Measurements from ENCODE around the gene MTHFD2L. TPM values are rescaled to one million over a fixed set of nuclear protein-coding genes. Genes with fewer than 3 reads are reported as not detected.

Gene MTHFD2L
- total and polyA plus RNA-seq, 3 donors from 2014 or later: 14.8 to 44.1 (median 29.1) TPM

DNA sequence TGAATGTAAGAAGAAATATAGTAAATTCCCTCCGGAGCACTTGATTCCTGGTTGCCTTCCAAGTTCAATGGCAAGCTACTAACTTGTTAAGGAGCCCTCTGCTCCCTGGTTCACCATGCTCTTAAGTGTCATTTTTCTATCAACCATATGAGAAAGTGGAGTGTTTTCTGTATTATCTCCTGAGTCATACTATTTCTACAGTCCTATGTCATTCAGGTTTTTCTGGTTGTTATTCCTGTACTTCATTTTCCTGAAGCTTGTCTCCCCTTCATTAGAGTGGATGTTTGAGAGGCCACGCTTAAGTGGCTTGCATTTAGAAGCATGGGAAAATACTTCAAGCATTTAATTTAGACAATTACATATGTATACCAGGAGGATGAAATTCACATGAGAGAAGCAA lies 135.6 kb downstream of the MTHFD2L start:
- no peaks in the 10 kb centered on the region for H3K9me3 ChIP-seq
- intact Hi-C loops (cut with DNase I; ENCODE audit: low total_unique reads): no loop called here
- no peak for TF ChIP-seq POLR2A (IDR thresholded peaks at IDR 0.05)
- H3K27me3 ChIP-seq: no peaks in the 10 kb centered on the region
- no peaks in the 10 kb centered on the region for H3K36me3 ChIP-seq (ENCODE audit: low read depth, missing control alignments)
- WGBS, 2 donors: 80 to 82% methylated on average over 2 of the region's 2 CpGs
- no peak overlapping the region for H3K27ac ChIP-seq
- no peak for DNase-seq
- no peak overlapping the region for H3K4me3 ChIP-seq
- no peaks in the 10 kb centered on the region for H3K4me1 ChIP-seq

DNA sequence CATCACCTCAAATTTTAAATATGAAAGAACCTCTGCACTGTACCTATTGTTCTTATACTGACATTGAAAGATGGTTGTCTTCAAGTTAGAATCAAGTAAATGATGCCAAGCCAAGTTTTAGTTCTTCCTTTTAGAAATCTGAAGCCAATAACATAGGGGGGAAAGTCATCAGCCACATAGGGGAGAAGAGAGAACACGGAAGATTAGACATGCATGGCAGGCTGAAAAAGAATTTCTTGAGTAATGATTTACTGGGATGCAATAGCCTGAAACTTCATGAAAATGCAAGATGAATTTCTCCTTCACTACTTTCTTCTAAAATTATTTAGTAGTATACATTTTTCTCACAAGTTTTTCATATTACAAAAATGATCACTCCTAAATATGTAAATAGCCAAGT lies 136.8 kb downstream of the MTHFD2L start:
- Histone ChIP-seq H3K4me3 (no peak overlapping the region), H3K27me3 (no peaks in the 10 kb centered on the region), H3K36me3 (ENCODE audit: low read depth, missing control alignments) (no peaks in the 10 kb centered on the region), H3K27ac (no peak overlapping the region), H3K4me1 (no peaks in the 10 kb centered on the region), H3K9me3 (no peaks in the 10 kb centered on the region)
- intact Hi-C loops (cut with DNase I; ENCODE audit: low total_unique reads): no loop called here
- no peak for DNase-seq
- TF ChIP-seq POLR2A (IDR thresholded peaks at IDR 0.05): no peak
- TF ChIP-seq, protein P1, sequence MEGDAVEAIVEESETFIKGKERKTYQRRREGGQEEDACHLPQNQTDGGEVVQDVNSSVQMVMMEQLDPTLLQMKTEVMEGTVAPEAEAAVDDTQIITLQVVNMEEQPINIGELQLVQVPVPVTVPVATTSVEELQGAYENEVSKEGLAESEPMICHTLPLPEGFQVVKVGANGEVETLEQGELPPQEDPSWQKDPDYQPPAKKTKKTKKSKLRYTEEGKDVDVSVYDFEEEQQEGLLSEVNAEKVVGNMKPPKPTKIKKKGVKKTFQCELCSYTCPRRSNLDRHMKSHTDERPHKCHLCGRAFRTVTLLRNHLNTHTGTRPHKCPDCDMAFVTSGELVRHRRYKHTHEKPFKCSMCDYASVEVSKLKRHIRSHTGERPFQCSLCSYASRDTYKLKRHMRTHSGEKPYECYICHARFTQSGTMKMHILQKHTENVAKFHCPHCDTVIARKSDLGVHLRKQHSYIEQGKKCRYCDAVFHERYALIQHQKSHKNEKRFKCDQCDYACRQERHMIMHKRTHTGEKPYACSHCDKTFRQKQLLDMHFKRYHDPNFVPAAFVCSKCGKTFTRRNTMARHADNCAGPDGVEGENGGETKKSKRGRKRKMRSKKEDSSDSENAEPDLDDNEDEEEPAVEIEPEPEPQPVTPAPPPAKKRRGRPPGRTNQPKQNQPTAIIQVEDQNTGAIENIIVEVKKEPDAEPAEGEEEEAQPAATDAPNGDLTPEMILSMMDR (IDR thresholded peaks at IDR 0.05): no peak
- 92 to 97% methylated on average over 1 of the region's 1 CpG for WGBS, 2 donors

DNA sequence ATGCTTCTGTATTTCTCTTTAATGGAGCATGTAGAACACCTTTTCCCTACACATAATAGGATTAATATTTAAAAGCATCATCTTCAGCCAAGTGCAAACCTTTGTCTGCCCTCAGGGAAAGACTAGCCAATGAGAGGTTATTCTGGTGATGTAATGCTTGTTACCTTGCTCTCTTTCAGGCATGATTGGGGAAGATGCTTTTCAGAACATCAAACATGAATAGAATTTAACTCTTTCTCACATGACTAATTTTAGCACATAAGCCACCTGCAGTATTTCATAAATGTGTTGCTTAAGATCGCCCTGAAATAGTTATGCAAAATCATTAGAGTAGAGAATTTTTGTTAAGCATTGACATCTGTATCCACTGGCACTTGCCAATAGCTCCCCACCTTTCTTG lies 139.6 kb downstream of the MTHFD2L start:
- no peak overlapping the region for H3K27ac ChIP-seq
- H3K36me3 ChIP-seq (ENCODE audit: low read depth, missing control alignments): no peaks in the 10 kb centered on the region
- no peaks in the 10 kb centered on the region for H3K4me1 ChIP-seq
- no peaks in the 10 kb centered on the region for H3K9me3 ChIP-seq
- no peak for DNase-seq
- no peak overlapping the region for H3K4me3 ChIP-seq
- TF ChIP-seq, protein P1 (IDR thresholded peaks at IDR 0.05): no peak
- TF ChIP-seq POLR2A (IDR thresholded peaks at IDR 0.05): no peak
- H3K27me3 ChIP-seq: no peaks in the 10 kb centered on the region
- intact Hi-C loops (cut with DNase I; ENCODE audit: low total_unique reads): no loop called here
- WGBS, 2 donors: 91 to 92% methylated on average over 1 of the region's 1 CpG

DNA sequence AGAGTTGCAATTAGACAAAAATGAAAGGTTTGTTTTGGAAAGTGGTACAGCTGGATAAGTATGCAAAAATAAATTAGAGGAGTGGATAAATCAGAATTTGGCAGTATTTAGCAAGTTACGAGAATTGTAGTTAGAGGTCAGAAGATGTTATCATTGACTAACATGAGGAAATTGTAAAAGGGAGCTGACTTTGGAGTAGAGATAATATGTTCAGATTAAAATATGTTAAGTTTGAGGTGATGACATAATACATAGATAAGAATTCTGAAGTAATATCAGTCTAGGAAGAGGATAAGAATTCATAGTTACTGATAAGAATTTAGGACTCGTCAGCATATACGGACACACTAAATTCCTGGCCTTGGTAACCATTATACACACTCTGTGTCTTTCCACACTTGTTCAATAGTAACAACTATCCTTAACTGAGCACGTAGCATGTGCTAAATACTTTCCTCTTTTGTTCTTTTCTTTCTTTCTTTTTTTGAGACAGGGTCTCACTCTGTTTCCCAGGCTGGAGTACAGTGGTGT lies 146.2 kb downstream of the MTHFD2L start:
- Histone ChIP-seq H3K4me1 (no peaks in the 10 kb centered on the region), H3K27me3 (no peaks in the 10 kb centered on the region), H3K9me3 (no peaks in the 10 kb centered on the region), H3K4me3 (no peak overlapping the region), H3K36me3 (ENCODE audit: low read depth, missing control alignments) (no peaks in the 10 kb centered on the region), H3K27ac (no peak overlapping the region)
- TF ChIP-seq POLR2A (IDR thresholded peaks at IDR 0.05): no peak
- TF ChIP-seq, protein P1 (IDR thresholded peaks at IDR 0.05): no peak
- 65 to 68% methylated on average over 4 of the region's 4 CpGs for WGBS, 2 donors
- no peak for DNase-seq
- intact Hi-C loops (cut with DNase I; ENCODE audit: low total_unique reads): no loop called here

DNA sequence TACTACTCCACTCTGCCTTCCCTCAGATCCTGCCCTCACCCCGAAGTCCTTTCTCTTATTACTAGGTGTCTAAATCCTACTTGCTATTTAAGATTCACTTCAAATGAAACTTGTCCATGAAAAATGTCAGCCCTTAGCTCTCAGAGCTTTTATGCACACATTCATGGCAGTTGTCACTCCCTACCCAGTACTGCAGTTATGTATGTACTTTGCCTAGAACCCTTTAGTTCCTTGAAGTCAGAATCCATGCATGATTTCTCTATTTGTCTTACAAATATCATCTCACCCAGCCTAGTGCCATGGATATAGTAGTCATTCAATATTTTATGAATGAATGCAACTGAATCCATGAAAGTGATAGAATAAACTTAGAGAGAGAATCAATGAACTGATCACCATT lies 147.1 kb downstream of the MTHFD2L start:
- H3K27me3 ChIP-seq: no peaks in the 10 kb centered on the region
- H3K9me3 ChIP-seq: no peaks in the 10 kb centered on the region
- H3K4me3 ChIP-seq: no peak overlapping the region
- TF ChIP-seq, protein P1 (IDR thresholded peaks at IDR 0.05): no peak
- no peak for TF ChIP-seq POLR2A (IDR thresholded peaks at IDR 0.05)
- intact Hi-C loops (cut with DNase I; ENCODE audit: low total_unique reads): no loop called here
- no peaks in the 10 kb centered on the region for H3K36me3 ChIP-seq (ENCODE audit: low read depth, missing control alignments)
- 82 to 100% methylated on average over 1 of the region's 1 CpG for WGBS, 2 donors
- no peak overlapping the region for H3K27ac ChIP-seq
- H3K4me1 ChIP-seq: no peaks in the 10 kb centered on the region
- no peak for DNase-seq

Data from testis (tissue), 3 donors.